ENCODE measurements around the gene TRA2B. TPM values are rescaled to one million over a fixed set of nuclear protein-coding genes. Genes with fewer than 3 reads are reported as not detected.
A peak's percentile ranks its signal among the peaks of the same experiment; 100 is the strongest.

Gene TRA2B
- polyA plus RNA-seq, 3 donors = 269 to 281 (median 278) TPM

DNA sequence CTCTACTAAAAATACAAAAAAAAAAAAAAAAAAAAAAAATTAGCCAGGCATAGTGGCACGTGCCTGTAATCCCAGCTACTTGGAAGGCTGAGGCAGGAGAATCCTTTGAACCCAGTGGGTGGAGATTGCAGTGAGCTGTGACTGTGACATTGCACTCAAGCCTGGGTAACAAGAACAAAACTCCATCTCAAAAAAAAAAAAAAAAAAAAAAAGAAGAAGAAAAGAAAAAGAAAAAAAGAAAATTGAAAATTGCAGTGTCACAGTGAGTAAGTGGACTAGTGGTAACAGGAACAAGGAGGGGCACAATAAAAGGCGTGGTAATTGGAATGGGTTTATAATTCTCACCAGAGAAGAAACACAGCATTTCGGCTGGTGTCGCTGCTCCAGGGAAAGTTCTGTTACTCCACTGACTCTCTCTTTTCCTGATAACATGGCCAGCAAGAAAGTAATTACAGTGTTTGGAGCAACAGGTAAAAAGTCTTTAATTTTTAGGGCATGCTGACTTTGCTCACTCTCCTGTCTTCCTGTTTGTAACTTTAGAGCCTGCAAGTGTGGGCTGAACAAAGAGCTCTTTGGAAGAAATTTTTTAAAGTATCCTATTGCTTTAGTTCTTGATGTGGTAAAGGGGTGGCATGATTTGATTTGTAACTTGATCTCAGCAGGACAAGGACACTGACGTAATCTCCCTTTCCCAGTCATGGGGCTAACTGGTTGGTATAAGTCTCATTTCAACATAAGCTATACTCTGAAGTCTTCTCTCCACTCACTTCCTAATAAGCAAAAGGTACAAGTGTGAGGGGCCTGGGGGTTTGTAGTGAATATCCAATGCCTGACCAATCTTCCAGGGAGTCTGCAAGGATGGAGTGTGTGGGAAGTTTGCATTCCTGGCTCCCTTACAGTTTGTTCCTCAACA is 22.1 kb upstream of the TRA2B start:
- peak; percentile 73 for DNase-seq

DNA sequence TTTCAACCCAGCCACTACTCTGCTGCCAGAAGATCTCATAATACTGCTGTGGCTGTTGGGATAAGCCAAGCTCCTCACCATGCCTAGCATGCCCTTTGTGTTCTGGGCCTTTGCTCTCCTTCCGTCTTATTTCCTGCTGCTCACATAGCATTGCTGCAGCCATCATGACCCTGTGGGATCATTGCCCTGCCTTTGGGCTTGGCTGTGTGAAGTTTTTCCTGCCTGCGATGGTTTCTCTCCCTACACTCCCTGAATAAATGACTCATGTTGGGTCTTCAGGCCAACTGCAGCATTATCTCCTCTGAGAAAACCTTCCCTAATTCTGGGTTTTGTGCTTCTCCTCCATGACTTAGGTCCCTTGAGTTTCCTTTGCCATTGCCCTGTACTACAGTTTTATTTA is 20.8 kb upstream of the TRA2B start:
- no peak for DNase-seq

DNA sequence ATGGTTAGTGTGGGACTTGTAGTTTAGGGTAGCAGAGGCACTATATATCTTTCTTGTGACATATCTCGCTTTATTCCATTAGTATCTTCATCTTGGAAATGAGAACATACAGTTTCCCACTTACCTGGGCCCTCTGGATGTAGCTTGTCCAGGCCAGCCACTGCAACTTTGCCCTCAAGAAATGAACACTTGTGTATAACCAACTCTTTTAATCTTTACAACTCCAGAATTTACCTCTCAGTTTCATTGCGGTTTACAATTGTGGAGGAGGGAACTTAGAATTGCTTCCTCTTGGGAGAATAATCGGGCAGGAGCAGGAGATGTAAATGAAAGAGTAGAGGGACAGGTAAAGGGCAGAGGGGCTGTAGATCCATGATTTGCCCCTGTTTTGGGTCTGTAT is 18.4 kb upstream of the TRA2B start:
- no peak for DNase-seq

DNA sequence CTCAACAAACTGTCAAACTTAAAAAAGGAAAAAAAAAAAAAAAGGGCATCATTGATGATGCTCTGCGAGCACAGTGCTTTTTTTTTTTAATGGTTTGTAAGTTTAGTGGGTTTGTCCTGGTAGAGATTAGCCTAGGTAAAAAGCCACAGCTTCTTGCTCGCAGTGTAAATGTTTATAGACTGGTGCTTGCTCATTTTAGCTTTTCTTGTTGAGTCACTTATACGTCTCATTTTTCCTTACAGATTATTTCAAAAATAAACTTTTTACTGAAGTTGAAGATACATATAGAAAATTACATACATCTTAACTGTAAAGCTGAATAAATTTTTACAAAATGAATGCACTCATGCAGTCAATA is 16.5 kb upstream of the TRA2B start:
- no peak for DNase-seq

DNA sequence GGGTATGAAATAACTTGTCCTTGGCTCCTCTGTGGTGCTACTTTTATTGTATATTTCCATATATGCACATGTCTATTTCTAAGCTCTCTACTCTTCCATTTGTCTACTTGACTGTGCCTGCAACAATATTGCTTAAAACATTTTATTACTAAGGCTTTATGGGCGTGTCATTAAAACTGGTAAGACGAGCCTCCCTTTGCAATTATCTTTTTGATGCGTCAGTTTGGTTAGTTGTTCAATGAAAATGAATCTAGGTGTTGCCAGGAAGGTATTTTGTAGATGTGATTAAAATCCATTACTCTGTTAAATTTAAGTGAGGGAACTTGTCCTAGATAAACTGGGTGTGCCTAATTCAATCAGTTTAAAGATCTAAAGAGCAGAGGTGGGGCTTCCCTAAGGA is 12.9 kb upstream of the TRA2B start:
- no peak for DNase-seq

DNA sequence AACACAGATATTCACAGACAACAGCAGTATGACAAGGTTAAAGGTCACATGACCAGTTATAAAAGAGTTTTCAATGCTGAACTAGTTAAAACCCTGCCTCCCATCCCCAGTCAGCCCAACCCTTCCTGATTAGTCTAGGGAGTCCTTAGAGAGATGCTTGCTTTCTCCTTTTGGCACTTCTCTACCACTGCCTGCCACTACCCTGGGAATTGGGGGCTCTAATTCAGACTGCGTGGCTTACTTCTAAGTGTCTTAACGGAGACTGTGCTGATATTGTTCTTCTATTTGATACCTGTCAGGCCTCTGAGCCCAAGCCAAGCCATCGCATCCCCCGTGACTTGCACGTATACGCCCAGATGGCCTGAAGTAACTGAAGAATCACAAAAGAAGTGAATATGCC is 11.7 kb upstream of the TRA2B start:
- DNase-seq = no peak

DNA sequence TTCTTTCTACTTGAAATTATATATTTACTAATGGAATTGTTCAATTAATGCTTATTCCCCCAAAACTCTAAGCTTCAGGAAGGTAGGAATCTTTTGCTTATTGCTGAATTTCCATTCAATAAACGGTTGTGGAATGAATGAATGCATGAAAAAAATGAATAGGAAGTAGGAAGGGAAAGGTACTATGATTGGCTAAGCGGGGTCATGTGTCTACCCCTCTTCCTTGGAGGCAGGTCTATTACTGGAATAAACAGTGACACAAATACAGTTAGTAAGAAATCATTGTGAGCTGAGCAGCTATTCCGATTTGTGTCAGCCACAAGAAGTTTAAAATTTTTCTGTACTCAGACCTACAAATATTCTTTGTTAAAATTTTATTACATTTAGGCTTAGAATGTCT is 10.5 kb upstream of the TRA2B start:
- no peak for DNase-seq

DNA sequence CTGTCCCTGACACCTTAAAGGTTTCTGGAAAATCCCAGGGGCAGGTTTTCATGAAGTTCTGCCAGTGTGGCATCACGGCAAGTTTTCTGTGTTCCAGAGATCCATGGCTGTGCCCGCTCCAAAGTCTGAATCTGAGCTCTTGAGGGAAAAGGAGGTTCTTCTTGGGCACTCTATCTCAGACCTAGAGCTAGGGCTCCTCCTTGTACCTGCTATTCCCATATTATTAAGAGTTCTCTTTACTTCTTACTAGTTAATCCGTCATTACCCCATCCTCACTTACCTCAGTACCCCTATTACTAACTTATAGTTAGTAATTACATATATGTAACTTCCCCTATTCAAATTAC is 5.9 kb upstream of the TRA2B start:
- no peak for DNase-seq

DNA sequence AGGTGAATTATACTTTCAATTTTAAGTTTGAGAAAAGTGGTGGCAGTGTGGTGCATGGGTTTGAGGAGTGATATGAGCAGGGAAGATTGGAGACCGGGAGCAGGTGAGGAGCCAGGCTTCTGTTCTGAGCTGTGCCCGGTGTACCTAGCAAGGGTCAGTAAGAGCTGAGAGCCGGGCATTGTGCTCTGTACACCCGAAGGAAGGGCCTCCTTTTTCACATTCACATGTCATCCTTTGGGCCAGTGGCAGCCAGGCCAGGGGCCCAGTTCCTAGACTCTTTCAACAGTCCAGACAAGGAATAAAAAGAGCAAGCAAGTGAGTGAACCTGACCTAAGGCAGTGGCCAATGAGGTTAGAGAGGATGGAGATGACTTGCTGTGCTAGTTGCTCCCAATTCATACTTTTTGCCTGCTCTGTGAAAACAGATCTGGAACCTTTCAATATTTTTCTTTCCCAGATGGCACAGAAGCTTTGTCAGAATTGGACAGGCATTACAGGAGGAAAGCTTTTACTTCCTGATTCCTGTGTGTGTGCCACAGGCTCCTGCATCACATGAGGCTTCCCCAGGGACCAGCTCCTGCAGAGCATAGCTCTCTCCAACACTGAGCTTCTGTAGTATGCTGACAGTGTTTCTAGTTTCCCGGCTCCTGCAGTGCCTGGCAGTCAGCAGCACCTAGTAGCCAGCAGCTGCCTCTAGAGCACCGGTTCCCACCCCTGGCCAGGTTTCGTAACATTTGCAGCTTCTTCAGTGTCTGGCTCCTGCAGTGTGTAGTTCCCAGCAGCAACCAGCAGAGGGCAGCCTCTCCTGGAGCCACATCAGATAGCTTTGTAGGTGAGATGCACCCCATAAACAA is 5.3 kb upstream of the TRA2B start:
- DNase-seq = peak; percentile 75

DNA sequence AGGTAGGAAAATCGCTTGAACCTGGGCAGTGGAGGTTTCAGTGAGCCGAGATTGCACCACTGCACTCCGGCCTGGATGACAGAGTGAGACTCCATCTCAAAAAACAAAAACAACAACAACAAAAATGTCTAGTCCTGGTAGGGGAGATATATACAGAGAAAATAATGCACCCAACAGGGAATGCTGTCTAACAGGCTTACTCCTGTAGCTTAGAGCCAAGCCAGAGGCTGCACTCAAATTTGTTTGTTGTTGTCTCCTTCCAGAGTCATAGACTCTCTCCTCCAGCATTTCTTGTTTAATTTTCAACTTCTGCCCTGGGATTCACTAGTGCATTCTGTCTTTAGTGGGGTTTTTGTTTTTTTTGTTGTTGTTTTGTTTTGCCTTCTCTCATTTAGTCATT is 4.6 kb upstream of the TRA2B start:
- no peak for DNase-seq

DNA sequence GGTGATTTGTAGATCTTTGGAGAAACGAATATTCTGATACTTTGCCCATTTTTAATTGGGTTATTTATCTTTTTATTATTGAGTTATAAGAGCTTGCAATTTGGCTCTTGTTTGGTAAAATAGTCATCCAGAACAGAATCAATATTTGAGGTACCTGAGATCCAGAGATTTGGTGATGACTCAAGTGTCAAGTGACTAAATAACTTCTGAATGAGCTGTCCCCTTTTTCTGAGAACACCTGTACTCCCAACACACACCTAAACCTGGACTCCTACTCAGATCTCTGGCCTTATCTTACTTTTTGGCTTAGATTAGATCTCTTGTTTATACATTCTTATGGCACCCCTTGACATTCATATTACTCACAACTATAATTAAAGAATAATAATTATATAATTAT is 3.1 kb upstream of the TRA2B start:
- no peak for DNase-seq

DNA sequence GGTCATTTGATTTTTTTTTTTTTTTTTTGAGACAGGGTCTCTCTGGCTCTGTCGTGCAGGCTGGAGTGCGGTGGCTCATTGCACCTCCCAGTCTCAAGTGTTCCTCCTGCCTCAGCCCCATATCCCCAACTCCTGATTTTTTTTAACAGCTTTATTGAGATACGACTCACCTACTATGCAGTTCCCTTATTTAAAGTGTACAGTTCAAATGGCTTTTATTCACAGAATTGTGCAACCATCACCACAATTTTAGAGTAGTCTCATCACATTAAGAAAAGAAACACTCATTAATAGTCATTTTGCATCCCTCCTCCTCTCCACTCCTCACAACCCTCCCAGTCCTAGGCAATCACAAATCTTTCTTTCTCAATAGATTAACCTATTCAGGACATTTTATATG is 1.9 kb upstream of the TRA2B start:
- no peak for DNase-seq

DNA sequence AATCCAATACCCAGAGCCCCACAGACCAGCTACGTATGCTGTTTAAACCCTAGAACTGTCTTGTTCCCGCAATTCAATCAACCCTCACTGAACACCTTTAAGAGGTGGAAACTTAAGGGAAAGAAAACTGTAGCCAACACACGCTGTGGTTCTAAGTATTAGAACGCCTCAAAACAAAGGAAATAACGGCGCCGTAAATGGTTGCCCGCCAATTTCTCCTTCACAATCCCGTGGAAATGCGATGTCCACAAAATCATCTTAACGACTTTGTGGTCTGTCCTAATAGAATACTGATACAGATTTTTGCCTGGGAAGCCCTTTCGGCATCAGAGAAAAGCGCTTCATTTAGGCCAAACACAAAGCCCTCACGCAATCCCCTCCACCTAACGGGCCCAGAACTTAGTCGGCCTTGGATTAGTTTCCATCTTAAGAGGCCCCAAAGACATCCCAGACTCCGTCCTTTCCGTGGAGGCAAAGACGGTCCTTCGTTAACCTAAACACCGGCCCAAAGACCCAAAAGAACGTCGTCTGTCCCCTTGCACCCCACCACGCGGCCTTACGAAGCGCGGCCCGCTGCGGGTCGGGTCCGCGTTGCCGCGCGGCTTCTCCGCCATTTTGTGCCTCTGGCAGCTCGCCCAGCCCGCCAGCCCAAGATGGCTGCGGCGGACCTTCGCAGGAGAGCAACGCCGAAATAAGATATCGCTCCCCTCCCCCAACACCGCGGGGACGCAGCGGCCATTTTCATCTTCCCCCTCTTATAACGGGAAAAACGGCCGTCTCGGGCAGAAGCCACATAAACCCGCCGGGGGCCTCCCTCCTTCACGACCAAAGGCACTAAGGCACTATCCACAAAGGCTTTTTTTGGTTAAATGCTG is 763 bp downstream of the TRA2B start:
- peak; percentile 92 for DNase-seq

DNA sequence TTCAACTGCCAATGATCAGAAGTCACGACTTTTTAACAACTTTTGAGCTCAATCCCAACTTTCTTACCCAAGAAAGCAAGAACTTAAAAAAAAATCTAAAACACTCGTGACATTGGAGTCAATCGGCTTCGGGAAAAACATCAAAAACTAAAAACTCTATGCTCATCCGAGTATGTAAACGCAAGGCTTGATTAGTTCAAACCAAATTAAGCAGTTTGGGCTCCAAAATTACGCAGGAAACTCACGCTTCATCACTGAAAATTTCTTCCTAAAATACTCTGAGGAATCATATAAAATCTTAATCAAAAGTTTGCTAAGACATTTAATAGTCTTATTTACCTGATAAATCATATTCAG is 1.6 kb downstream of the TRA2B start:
- DNase-seq = no peak

DNA sequence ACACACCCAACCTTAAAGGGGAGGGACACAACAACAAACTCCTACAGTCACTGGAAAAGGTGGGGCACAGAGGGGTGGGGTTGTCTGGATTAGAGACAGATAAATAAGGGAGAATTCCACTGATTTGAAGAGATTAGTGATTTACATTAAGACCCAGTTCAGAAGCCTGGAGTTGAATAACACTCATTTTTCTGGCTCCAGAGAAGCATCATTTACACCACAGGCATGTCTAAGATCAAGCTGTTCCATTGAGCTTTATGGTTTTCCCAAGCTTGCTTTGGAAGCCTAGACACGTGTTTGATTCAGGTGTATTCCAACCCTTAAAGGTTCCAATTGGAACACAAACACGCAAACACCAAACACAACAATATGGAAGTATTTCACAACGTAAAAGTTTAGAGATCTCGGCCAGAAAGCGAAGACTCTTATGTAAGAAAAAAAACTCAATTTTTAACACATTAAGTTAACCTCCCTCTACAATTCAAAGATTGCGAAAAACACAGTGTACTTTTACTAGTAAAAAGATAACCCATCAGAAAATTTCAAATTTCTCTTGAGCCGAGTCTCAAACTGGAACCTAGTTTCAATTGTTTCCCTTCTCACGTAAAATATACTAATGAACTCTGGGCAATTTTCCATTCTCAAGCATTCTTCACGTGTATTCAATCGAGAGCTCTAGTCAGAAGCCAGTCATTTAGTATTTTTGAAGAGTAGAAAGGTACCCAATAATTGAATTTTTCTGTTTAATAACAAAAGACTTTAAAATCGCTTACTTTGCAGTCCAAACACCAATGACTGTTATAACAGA is 2.1 kb downstream of the TRA2B start:
- no peak for DNase-seq

DNA sequence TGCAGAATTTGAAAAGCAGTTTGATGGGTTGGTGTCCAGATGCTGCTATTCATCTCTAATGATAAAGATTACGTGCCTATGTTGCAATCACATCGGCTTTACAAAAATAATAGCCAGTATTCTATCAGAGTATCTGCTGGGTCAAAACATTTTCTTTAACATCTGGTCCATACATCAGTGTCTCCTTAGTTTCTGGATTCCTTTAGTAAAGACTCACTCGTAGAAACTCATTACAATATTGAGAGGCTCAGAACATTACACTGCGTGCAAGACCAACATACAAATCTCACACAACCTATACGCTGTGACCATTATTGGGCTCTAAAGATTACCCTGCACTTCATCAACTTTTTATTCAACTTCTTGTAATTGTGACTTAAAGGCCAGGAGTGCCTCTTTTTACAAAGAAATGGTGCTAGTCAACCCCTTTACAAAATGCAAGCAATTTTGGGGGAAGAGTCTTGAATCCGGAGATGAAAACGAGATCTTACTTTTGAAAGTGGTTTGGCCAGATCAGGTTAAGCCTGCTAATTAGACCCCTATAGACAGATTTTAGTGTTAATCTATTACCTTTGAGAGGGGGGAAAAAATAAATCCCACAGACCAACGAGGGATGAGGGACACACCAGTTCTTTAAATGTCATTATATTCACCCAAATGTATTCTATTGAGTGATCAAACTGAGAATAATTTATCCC is 2.9 kb downstream of the TRA2B start:
- DNase-seq = no peak

DNA sequence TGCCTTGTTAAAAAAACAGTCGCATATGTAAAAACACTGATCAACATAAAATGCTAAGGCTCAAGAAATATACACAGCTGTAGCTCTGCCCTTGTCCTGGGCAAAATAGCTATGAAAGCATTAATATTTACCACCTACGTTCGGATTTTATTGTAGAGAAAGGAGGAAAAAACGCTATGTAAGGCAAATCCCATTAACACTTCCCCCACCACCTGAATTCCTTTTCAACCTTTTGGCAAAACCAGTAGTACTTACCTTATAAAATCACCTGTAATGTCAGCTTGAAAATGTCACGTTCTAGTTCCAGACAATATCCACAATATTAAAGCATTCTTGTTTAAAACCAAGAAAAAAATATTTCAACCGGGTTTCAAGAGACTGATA is 3.6 kb downstream of the TRA2B start:
- DNase-seq = no peak

DNA sequence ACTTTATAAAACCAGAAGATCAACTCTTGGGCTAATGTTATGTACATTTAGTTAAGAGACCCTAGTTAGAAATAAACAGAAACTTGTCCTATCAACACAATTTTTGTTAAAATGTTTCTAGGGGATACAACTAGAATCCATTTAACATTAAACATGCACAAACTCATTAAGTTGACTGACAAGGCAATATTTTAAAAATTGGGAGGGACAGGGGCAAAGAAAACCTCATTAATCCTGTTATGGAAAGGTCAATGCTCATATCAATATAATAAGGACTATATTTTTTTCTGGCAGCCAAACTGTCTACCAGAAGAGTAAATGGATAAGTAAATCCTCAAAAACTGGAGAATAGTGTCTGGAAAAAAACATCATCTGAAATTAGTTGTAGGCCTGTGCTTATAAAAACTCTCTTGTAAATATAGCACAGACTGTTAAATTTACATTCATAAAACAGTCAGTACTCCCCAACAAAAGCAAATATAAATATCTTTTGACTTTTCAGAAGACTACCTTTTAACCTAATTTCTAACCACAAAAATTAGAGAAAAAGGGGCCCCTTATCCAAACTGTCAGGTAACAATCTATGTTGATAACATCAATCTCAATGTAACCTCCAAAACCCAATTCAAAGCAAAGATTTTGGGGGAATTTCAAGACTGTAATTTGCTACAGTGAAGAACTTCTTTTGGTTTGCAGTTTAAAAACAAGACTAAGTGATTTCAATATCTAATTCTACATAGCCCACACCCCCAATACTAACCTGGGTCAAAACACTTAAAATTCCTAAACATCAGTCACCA is 4.2 kb downstream of the TRA2B start:
- DNase-seq = no peak

DNA sequence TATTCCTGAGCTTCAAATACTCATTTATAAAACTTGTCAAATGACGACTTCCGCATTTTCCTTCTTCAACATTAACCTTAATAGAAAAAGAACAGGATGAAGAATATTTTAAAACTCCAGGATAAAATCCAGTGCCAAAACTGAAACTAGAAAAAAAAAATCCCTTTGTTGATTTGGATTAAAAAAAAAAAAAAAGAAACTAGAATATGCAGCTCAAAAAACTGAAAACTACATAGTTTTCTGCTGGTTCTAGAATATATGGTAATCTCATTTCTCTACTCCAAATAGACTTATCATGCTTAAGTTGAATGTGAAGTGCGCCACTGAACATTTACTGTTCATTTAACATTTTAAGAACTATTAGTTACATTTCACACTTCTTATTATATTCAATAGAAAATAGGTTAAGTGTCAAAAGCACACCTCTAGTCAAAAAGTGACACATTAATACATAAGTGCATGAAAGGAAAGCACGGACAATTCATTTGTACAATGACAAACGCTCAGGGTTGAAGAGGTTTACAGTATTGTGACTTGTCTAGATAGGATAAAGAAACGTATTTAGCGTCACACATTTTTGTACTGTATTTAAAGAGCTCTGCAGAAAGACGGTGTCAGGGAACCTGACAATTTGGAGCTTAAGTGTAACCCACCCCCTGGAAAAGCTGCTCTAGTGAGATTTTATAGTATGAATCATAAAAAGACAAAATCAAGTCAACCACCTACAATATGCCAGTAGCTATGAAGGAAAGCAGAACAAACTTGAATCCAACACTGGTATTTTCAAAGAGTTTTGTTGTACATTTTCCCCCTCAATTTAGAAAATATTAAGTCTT is 5.8 kb downstream of the TRA2B start:
- DNase-seq = no peak

All from renal pelvis (tissue), 4 donors.